OCI-LY1 (cell line): ENCODE results near the gene AFAP1.

Source experiments
- H2AFZ ChIP-seq: fragments of 200-600 bp; sonication (generic), shearing (Covaris generic); 2 replicates; pipeline ENCODE4 v1.6.0; 2014; ENCODE audit warnings: antibody characterized with exemption, mild to moderate bottlenecking, low read length
- H3F3A ChIP-seq: fragments of 200-600 bp; sonication (generic), shearing (Covaris generic); 2 replicates; pipeline ENCODE4 v1.6.0; 2014; ENCODE audit warnings: mild to moderate bottlenecking, antibody characterized with exemption, low read length, moderate library complexity; ENCODE audit not compliant: insufficient read depth
- H3K27ac ChIP-seq: fragments of 200-600 bp; sonication (generic); 2 replicates; pipeline ENCODE4 v1.5.1; 2014; ENCODE audit warnings: low read length, mixed run types, mild to moderate bottlenecking, low read depth; ENCODE audit not compliant: poor library complexity, severe bottlenecking
- H3K27me3 ChIP-seq: fragments of 200-600 bp; sonication (generic); 2 replicates; pipeline ENCODE4 v1.6.0; 2014; ENCODE audit warnings: antibody characterized with exemption, mild to moderate bottlenecking, low read length, moderate library complexity; ENCODE audit not compliant: insufficient read depth
- H3K36me3 ChIP-seq: fragments of 200-600 bp; sonication (generic); 2 replicates; pipeline ENCODE4 v1.6.1; 2014; ENCODE audit warnings: mild to moderate bottlenecking, antibody characterized with exemption, low read length, moderate library complexity, mixed read lengths; ENCODE audit not compliant: insufficient read depth
- H3K4me1 ChIP-seq: fragments of 200-600 bp; sonication (generic); 2 replicates; pipeline ENCODE4 v1.5.1; 2014; ENCODE audit warnings: mild to moderate bottlenecking, low read length, moderate library complexity; ENCODE audit not compliant: insufficient read depth, severe bottlenecking
- H3K4me2 ChIP-seq: fragments of 200-600 bp; sonication (generic), shearing (Covaris generic); 2 replicates; pipeline ENCODE4 v1.6.1; 2014; ENCODE audit warnings: low read length
- H3K4me3 ChIP-seq: fragments of 200-600 bp; sonication (generic); 2 replicates; pipeline ENCODE4 v1.5.1; 2014; ENCODE audit warnings: low read length, low read depth, mild to moderate bottlenecking, mixed read lengths; ENCODE audit not compliant: poor library complexity, severe bottlenecking
- H3K79me2 ChIP-seq: fragments of 200-600 bp; shearing (Covaris generic); 2 replicates; pipeline ENCODE4 v1.6.1; 2016; ENCODE audit warnings: mixed run types, low read length, mixed read lengths; ENCODE audit not compliant: insufficient read depth
- H3K9ac ChIP-seq: fragments of 200-600 bp; sonication (generic), shearing (Covaris generic); 2 replicates; pipeline ENCODE4 v1.6.1; 2014; ENCODE audit warnings: mild to moderate bottlenecking, low read length, mixed read lengths
- H3K9me2 ChIP-seq: fragments of 200-600 bp; sonication (generic), shearing (Covaris generic); 2 replicates; pipeline ENCODE4 v1.6.1; 2014; ENCODE audit warnings: low read depth, mild to moderate bottlenecking, low read length, mixed read lengths
- H3K9me3 ChIP-seq: fragments of 200-600 bp; shearing (Covaris generic); 2 replicates; pipeline ENCODE4 v1.6.1; 2014; ENCODE audit warnings: low read length, mixed read lengths
- H4K20me1 ChIP-seq: fragments of 200-600 bp; sonication (generic), shearing (Covaris generic); 2 replicates; pipeline ENCODE4 v1.6.0; 2016; ENCODE audit warnings: mild to moderate bottlenecking, low read length; ENCODE audit not compliant: insufficient read depth
- EZH2 ChIP-seq: fragments of 200-600 bp; sonication (generic), shearing (Covaris generic); IDR thresholded peaks from 2 replicates; pipeline ENCODE4 v1.8.0; 2017; ENCODE audit warnings: borderline replicate concordance, mixed run types, mild to moderate bottlenecking, antibody characterized with exemption, low read length, moderate library complexity, mixed read lengths
- TF ChIP-seq, protein P1 (sequence below): fragments of 200-600 bp; sonication (generic), shearing (Covaris generic); IDR thresholded peaks from 2 replicates; pipeline ENCODE4 v1.5.1; 2017; ENCODE audit warnings: mild to moderate bottlenecking, antibody characterized with exemption, low read length, moderate library complexity, mixed read lengths

AFAP1 gene

DNA sequence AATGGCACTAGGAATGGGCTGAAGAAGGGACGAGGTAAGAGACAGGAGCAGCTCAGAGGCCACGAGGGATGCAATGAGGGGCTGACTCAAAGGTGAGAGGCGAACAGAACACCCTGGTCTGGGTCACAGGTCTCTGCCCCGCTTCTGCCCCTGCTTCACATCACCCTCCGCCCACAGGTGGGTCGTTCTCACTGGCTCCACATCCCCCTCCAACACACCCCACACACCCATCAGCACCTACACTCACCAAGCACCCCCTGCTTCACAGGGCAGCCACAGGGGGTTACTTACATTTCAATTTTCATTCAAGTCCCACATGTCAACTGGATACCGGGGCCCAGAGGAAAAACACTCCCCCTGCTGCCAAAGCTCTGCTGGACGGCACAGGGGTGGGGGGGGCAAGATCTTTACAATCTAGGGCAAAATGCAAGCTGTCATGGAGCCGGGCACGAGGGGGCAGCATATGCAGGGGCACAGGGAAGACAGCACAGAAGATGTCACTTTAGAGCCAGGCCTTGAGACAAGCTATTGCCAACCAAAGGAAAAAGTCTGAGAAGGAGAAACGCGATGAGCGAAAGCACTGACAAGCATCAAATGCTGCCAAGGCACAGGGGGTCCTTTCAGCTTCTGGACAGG lies 94.0 kb downstream of the AFAP1 start:
- H3K79me2 ChIP-seq: no peaks in the 10 kb centered on the region
- H3K9ac ChIP-seq: no peak overlapping the region
- H3F3A ChIP-seq: no peaks in the 10 kb centered on the region
- no peaks in the 10 kb centered on the region for H3K9me3 ChIP-seq
- no peaks in the 10 kb centered on the region for H3K36me3 ChIP-seq
- no peaks in the 10 kb centered on the region for H3K9me2 ChIP-seq
- no peak for TF ChIP-seq EZH2
- TF ChIP-seq, protein P1, sequence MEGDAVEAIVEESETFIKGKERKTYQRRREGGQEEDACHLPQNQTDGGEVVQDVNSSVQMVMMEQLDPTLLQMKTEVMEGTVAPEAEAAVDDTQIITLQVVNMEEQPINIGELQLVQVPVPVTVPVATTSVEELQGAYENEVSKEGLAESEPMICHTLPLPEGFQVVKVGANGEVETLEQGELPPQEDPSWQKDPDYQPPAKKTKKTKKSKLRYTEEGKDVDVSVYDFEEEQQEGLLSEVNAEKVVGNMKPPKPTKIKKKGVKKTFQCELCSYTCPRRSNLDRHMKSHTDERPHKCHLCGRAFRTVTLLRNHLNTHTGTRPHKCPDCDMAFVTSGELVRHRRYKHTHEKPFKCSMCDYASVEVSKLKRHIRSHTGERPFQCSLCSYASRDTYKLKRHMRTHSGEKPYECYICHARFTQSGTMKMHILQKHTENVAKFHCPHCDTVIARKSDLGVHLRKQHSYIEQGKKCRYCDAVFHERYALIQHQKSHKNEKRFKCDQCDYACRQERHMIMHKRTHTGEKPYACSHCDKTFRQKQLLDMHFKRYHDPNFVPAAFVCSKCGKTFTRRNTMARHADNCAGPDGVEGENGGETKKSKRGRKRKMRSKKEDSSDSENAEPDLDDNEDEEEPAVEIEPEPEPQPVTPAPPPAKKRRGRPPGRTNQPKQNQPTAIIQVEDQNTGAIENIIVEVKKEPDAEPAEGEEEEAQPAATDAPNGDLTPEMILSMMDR: peak; percentile 21; the same call in 1 of the 2 replicates
- no peak overlapping the region for H3K4me2 ChIP-seq
- no peak overlapping the region for H3K4me3 ChIP-seq
- no peaks in the 10 kb centered on the region for H3K27me3 ChIP-seq
- no peaks in the 10 kb centered on the region for H3K4me1 ChIP-seq
- no peak overlapping the region for H3K27ac ChIP-seq
- no peak overlapping the region for H2AFZ ChIP-seq
- no peaks in the 10 kb centered on the region for H4K20me1 ChIP-seq

DNA sequence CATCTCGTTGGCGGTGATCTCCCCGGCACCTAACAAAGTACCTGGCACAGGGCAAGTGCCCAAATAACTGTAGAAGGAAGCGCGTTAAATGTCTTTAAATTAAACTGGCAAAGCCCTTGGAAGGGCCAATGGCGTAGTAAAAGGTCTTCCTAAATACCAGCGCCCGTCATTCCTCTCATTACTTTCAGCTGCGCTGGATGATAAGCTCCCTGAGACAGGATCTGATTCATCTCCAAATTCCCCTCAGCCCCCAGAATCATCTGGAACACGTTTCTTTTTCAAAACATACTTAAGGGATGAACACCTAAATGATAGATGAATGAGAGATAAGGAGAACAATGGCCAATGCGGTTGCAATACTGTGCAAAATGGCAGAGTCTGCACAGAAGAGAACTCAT lies 95.1 kb downstream of the AFAP1 start:
- Histone ChIP-seq H3K36me3 (no peaks in the 10 kb centered on the region), H3F3A (no peaks in the 10 kb centered on the region), H2AFZ (no peak overlapping the region), H4K20me1 (no peaks in the 10 kb centered on the region), H3K27ac (no peak overlapping the region), H3K4me3 (no peak overlapping the region), H3K4me1 (no peaks in the 10 kb centered on the region), H3K9me3 (no peaks in the 10 kb centered on the region), H3K79me2 (no peaks in the 10 kb centered on the region), H3K4me2 (no peak overlapping the region), H3K9me2 (no peaks in the 10 kb centered on the region), H3K27me3 (no peaks in the 10 kb centered on the region), H3K9ac (no peak overlapping the region)
- no peak for TF ChIP-seq EZH2
- TF ChIP-seq, protein P1: no peak

DNA sequence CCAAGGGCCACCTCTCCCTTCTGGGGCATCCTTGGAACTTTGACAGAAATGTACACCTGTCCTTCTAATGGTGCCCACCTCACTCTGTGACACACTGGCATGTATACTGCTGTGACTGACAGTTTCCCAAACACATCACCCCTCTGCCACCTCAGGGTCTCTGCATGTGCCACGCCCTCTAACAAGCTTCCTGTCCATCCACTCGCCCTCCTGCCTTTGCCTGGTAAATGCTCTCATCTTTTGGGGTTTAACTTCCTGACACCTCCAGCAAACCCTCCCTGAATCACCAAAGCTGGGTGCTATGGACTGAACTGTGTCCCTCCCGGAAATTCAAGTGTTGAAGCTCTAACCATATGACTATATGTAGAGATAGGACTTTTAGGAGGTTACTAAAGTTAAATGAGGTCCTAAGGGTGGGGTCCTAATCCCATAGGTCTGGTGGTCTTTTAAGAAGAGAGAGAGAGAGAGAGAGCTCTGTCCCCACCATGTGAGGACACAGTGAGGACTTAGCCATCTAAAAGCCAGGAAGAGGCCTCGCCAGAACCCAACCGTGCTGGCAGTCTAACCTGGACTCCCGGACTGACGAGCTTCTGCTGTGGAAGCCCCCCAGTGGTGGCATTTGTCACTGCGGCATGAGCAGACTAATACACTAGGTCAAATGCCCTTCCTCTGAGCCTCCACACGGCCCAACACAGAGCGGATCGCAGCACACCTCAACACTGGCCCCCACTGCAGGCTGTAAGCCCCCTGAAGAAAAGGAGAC lies 95.6 kb downstream of the AFAP1 start:
- no peak overlapping the region for H2AFZ ChIP-seq

More for the DNA sequence above, 95.6 kb downstream of the AFAP1 start:
- Histone ChIP-seq H3F3A (no peaks in the 10 kb centered on the region), H3K9ac (no peak overlapping the region), H3K36me3 (no peaks in the 10 kb centered on the region), H3K79me2 (no peaks in the 10 kb centered on the region), H3K27ac (no peak overlapping the region), H3K9me3 (no peaks in the 10 kb centered on the region), H3K4me1 (no peaks in the 10 kb centered on the region), H4K20me1 (no peaks in the 10 kb centered on the region), H3K4me3 (no peak overlapping the region), H3K27me3 (no peaks in the 10 kb centered on the region), H3K9me2 (no peaks in the 10 kb centered on the region), H3K4me2 (no peak overlapping the region)
- TF ChIP-seq, protein P1: peak; percentile 43
- no peak for TF ChIP-seq EZH2
